Midbrain (tissue), 1 donor: ENCODE measurements around the gene TLL1.

ENCODE experiments used
- DNase-seq: peaks from one replicate; lab custom pipeline; 2025; lab: John Stamatoyannopoulos, UW

Gene TLL1

DNA sequence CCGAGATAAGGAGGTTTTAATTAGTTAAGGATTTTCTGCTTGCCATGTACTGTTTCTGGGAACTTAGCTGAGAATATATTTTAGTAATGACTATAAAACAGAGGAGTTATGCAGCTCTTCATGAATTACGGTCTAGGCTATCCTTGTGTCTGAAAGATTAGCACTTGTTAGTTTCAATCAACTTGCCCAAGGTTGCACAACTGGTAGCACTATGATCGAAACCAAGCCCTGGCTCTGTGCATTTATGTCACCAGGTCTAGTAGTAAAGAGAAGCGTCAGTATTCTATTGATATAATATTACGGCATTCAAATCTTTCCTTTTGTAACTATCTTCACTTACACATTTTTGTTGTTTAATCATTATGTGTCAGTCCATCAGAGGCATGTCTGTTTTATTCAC is 176.0 kb downstream of the TLL1 start:
- DNase-seq, result no peak

DNA sequence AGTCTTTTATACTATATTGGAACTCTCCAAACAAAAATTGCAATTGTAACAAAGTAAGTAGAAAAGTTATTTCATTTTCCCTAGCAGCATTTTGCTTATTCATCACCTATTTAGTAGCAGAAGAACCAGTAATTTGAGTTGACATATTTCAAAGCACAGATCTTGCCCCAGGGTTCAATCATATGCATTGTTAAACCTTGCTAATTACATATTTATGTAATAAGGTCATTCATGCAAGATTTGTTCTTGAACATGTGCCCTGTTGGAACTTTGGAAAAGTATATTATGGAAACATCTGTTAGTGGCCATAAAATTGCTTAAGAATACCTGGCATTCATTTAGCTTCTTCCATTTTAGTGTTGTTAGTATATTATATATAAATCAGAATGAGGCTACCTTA is 191.7 kb downstream of the TLL1 start:
- DNase-seq, result no peak

DNA sequence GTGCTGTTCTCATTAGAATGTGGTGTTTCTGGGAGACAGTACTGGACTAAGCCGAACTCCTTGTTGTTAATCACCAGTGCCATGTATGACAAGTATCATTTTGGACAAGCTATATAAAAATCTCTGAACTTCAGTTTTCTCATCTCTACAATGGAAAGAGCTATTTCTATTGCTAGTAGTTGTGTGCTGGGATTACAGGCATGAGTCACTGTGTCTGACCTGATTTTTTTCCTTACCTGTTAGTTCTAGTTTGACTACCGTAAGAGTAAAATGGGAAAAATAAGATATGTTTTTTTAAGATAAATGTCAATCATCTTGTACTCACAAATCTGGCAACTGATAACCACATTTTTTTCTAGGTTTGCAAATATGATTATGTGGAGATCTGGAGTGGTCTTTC is 192.3 kb downstream of the TLL1 start:
- no peak for DNase-seq

DNA sequence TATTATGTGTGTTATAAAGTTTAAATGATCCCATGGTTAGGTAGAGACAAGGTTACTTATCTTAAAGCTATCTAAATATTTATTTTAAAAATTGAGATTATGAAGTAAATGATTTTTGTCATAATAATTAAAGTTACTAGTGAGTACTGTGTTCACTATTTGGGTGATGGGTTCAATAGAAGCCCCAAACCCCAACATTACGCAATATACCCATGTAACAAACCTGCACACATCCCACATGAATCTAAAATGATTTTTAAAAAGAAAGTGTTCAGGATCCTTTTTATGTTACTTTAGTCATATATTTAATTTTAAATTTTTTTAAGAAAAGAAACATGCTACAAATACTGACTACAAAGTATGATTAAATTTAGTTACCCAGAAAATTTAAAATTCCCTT is 193.9 kb downstream of the TLL1 start:
- no peak for DNase-seq

DNA sequence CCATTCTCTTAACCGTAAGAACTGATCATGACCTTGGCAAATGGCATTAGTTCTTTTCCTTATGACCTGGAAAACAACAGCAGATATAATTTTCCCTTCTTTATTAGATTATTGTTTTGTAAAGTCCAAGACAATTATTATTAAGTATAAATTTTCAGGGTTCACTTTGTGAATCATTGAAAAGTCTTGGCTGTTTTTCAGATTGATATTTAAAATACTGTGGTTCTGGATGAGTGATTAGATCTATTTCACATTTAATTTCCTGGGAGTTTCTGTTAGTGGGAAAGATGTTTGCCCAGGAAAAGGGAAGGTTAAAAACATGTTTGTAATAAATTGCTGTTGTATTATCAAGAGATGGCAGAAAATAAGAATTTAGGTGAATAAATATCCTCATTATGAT is 194.9 kb downstream of the TLL1 start:
- no peak for DNase-seq

DNA sequence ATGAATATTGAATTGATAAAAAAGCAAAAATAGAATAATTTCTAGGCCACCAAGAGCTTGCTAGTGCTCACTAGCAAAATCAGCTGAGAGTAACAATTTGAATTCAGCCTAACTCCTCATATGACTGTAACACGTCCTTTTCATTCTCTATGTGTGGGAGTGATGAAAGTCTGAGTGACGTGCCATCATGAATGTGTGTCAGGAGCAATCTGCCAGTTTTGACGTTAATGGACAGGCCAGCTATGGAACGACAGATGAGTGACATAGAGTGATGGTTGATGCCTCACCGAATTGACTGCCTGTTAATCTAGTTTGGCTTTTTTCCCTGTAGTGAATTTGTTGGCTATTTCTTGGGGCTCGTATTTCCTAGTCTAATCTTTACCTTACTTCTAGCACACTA is 200.7 kb downstream of the TLL1 start:
- no peak for DNase-seq

DNA sequence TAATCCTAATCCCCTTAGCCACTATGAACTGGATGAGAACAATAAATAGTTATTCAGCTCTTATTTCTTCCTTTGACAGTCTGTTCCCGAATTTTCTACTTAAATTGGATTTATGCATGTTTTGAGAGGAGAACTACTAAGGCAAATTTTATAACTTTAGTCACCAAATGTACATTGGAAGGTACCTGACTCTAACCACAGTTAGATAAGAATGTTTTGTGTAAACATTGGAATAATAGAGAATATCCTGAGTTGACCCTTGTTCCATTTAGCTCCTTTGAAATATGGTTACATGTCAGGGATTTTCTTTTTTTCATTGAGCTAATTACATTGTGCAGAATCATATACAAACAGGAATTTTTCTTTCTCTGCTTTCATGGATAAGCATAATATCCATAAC is 202.6 kb downstream of the TLL1 start:
- no peak for DNase-seq

DNA sequence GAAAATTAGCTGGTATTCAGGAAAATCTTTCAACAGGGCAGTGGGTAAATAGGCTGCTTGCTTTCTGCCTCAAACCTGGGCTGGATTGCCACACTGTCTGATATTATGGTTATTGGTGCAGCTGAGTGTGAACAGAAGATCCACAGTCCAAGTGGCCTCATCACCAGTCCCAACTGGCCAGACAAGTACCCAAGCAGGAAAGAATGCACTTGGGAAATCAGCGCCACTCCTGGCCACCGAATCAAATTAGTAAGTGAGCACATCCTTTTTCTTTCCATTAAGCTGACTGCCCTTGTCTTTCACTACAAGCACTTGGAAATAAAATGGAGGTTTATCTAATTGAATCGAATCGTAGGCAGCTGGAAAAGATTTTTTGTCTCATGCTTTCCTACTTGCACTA is 204.7 kb downstream of the TLL1 start:
- DNase-seq, result no peak

DNA sequence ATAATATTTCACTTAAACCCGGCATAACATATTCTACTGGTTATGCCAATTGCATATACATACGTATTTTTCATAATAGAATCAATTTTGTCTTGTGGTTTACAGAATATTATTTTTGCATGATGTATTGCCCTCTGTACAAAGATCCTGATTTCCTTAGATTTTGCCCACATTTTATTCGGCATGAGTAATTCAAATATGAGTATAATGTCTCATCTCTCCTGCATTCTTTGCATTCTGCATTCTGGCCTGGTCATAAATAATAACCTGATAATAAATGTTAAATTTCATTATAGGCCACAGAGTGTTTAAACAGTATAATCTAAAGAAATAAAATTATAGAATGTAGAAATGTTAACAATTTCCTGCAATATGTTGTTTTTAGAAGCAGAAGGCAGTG is 205.3 kb downstream of the TLL1 start:
- no peak for DNase-seq

DNA sequence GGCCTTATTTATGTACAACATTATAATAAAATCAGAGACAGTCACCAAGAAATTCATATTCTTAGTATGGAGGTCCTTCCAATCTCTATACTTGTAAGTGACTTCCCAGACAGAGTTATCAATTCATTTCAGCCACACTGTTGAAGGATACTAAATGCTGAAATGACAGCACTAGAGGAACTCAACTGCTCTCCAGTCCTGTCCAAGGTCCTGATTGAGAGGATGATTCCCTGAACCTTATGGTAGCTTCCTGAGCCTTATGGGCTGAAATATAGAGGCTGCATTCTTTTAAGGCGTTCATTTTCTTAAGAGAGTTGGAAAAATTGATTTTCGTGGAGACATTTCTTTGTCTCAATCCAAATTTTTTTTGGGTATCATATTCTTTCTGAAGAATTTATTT is 205.9 kb downstream of the TLL1 start:
- DNase-seq, result no peak

DNA sequence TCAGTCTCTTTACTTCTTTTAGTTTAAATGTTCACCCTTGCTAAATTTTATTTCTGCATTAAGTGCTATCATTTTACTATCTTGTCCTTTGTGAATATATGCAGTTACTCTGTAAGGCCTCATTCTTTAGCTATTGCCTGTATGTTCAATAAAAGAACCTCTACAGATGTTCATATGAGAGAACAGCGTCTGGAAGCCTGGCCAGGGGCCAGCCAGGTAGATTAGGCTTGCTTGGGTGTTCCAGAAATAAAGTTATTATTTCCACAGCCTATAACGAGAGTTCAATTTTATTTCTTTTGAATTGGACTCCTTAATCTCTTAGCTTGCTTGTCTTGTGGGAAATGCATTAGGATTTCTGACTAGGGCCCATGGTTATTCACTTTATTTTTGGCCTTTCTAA is 214.5 kb downstream of the TLL1 start:
- no peak for DNase-seq

DNA sequence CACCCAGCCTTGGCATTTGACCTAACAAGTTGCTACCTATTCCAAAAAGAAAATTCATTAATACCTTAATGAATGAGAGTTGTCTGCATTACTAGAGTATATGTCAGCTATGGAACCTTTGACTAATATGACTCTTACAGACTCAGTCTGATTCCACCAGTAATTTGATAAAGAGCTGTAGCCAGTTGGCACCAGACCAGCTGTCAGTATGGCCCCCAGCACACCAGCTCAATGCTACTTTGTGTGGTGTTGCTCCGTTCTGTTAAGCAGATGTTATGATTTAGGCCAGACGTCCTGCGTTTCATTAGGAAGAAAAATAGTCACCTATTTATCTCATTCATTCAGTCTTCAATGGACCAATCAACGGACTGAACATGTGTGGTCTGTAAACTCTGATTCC is 215.5 kb downstream of the TLL1 start:
- no peak for DNase-seq

DNA sequence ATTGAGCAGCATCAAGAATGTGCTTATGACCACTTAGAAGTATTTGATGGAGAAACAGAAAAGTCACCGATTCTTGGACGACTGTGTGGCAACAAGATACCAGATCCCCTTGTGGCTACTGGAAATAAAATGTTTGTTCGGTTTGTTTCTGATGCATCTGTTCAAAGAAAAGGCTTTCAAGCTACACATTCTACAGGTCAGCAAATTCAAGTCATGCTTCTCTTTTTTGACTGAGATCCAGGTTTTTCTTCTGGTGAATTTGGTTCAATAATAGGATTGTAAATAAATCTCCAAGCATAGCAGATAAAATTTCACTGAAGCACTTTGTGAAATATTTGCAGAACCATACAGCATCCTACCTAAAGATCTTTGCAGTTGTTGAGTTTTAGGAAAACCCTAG is 218.1 kb downstream of the TLL1 start:
- no peak for DNase-seq

DNA sequence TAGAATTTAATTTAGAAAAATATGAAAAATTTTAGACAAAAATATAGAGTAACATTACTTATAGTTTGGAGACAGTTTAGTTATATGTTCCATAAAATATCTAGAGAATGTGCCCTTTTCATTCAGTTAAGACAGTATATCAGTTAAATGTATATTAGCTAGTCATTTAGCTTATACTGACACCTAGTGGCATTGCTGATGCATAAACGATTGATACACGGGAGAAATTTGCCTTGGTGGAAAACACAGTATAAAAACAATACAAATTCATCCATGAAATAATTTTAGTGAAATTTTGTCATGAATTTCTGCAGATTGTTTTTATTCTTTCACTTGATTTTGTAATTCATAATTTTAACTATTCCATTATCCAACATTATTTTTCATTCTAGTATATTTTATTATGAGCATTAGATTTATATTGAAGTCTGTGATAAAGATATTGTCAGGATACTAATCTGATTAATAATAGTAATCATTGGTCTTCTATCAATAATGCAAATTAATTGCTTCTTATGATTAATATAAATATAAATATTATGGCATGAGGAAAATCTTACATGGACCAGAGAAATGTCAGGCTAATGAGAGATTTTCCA is 219.0 kb downstream of the TLL1 start:
- DNase-seq, result peak; percentile 45

DNA sequence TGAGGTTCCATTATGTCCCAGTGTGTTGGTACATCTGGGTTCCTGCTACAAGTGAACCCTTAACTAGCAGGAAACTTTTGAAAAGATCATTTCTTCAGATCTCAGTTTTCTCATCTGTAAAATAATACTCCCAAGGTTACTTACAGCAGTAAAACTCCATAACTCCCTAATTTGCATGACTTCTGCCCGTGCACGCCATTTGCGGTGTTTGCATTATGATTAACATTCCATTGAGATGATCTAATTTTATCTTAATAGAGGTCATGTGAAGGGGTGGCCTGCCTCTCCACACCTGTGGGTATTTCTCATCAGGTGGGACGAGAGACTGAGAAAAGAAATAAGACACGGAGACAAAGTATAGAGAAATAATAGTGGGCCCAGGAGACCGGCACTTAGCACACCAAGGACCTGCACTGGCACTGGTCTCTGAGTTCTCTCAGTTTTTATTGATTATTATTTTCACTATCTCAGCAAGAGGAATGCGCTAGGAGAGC is 219.8 kb downstream of the TLL1 start:
- no peak for DNase-seq

DNA sequence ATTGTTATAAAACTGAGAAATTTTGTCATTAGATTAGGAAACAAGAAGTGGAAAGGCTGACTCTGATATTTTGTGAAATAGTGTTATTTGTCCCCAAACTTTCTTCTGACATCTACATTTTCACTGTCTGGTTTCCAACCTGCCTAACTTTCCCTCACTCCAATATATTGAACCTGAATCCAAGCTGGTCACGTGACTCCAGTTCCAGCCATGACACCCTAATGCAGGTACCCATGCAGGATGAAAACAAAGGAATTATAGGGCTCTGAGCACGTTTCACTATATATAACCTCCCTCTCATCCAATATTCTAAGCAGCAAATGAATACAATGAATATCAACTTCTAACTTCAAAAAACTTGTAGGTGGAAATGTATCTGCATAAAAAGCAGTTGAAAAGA is 231.6 kb downstream of the TLL1 start:
- no peak for DNase-seq

DNA sequence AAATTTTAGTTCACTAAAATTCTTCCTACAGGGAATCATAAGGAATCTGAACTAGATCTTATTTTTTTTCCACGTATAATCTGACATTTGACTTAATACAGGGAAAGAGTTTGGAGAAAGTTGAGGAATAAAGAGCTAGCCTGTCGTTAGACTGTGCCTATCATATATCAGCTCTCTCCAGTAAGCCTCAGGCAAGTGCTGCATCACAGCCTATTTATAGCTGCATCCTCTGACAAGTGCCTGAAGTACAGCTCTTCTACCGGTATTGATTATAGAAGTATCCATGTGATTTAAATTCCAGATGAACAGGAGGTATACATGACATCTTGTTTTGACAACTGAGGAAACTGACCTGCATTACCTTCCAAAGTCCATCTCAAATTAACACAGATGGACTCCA is 248.9 kb downstream of the TLL1 start:
- no peak for DNase-seq

DNA sequence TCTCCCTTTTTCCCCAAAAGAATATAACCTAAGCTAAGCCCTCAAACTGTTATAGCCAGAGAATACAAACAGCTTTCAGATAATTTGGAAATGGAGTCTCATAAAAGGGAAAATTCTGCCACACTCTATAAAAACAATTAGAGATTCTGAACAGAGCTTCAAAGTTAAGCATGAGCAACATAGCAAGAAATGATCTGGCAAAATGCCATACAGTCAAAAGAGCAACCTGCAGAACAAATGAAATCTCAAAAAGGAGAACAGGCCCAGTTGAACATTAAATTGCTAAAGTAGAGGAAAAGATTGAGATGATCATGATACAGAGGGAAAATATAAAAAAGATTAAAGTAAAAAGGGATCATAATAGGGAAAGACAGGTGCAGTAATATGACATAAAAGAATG is 250.5 kb downstream of the TLL1 start:
- no peak for DNase-seq

DNA sequence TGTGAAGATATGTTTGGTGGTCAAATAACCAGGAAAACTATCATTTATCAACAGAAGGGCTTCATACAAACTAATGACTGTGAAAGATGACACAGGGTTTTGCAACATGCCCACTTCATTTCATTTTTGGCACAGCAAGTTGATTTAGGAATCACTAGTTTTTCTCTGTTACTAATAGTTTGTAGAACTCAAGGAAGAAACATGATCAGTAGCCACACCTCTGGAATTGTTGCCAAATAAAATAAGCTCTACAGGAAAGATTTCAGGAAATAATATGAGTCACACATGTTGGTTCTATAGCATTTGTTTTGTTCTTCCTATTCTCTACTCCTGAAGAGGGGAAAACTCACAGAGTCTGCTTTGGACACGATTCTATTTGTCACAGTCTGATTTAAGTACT is 255.4 kb downstream of the TLL1 start:
- no peak for DNase-seq

DNA sequence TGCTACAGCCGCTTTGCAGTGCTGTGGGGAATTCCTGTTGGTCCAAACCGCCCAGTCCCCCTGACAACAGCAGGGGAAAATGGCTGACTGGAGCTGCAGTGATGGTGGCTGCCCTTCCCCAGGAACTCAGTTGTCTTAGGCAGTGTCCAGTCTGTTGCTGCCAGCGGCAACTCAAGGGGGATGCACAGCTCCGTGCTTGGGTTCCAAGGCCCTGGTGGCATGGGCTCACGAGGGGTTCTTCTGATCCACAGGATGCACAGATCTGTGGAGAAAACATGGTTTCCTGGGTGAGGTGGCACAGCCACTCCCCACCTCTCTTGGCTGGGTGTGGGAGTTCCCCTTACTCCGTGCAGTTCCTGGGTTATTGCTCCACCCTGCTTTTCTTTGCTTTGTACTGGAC is 261.2 kb downstream of the TLL1 start:
- no peak for DNase-seq

DNA sequence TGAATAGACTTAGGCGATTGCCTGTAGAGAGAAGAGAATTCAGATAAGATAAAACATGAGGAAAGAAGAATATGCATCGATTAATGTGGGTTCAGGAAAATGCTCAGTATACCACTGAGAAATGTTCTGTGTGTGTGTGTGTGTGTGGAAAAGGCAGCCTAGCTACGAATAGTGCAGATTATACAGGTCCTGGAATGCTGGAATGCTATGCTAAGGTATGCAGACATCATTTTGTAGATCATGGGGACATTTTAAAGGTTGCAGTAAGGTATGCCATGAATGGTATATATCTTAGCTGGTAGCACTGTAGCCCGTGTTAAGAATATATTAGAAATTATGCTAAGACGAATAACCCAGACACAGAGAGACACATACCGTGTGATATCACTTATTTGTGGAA is 267.9 kb downstream of the TLL1 start:
- no peak for DNase-seq

DNA sequence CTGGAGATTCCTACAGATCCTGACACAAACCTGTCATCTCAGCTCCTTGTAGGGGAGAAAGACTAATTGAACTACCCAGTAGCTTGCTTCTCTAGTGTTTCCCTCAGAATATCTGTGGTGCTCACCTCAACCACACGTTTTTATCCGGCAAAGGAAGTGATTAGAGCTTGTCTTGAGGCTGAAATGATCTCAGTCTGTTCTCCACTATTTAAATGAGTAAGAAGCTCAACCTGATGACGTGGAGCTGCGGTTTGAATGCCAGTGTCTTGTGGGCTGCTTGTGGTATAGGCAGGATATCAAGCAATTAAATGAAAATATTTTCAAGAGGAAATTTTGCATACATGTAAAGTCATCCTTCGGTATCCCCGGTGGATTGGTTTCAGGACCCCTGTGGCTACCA is 270.2 kb downstream of the TLL1 start:
- DNase-seq, result no peak

DNA sequence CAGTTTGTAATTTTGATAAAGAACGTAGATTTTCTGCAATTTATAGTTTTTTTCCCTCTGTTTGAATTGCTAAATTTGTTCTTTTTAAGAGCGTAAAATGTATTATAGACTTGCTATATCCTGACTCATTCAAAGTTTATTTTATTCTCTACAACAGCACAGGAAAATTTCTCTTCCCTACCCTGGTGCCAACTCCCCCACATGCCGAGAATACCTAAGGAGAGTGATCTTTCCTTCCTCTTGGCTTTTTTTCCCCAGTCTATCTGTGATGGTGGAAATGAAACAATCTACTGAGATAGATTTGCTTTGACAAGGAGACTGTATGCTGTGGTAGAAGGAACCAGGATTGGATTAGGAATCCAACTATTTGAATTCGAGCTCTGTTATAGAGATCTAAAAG is 271.6 kb downstream of the TLL1 start:
- DNase-seq, result no peak

DNA sequence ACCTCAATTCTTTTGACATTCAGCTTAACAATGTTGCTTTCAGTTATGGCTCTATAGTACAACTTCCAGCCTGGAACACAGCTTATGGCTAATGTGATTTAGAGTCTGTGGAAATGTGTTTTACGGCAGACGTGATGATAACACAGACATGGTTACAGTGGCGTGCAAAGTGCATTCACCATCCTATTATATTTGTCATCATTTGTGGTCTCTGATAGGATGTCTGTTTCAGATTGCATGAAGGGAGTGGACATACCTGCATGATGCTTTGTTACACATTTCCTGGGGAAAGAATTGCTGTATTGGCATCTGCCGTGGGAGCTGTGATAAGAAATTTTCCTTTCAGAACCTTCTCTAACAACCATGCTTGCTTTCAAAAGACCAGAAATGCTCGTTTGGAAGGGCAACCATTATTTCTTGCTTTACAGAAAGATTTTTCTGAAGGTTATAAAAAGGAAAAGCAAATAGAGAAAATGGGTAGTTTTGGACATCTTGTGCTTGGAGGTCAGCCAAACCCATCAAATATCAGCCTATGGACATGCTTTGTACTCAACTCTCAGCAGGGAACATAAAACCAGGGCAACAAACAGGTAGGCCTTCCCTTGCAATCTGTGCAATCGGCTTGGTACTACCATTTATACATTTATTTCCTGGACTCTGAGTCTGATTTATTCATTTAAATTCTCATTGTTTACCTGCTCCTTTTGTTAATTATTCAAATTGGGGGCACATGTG is 273.9 kb downstream of the TLL1 start:
- no peak for DNase-seq
